ENCODE results near the gene SYPL1.

GRCh38 chr7:106050002-106050745, 61.9 kb downstream of the SYPL1 start:
- TF ChIP-seq YY1 (IDR thresholded peaks at IDR 0.05; ENCODE audit: low read depth) (no peak), NFIC (IDR thresholded peaks at IDR 0.05; ENCODE audit: borderline replicate concordance) (no peak), MAX (IDR thresholded peaks at IDR 0.05; ENCODE audit: low read depth) (no peak), TCF12 (IDR thresholded peaks at IDR 0.05) (no peak), SMC3 (IDR thresholded peaks at IDR 0.05; ENCODE audit: low read depth, low read length) (peak; percentile 30; the same call in 1 of the 2 replicates), POLR2AphosphoS5 (IDR thresholded peaks at IDR 0.05; ENCODE audit: low read depth, low read length) (no peak), CHD2 (IDR thresholded peaks at IDR 0.05; ENCODE audit: low read length, partially characterized antibody) (no peak)
- TF ChIP-seq, protein P1, sequence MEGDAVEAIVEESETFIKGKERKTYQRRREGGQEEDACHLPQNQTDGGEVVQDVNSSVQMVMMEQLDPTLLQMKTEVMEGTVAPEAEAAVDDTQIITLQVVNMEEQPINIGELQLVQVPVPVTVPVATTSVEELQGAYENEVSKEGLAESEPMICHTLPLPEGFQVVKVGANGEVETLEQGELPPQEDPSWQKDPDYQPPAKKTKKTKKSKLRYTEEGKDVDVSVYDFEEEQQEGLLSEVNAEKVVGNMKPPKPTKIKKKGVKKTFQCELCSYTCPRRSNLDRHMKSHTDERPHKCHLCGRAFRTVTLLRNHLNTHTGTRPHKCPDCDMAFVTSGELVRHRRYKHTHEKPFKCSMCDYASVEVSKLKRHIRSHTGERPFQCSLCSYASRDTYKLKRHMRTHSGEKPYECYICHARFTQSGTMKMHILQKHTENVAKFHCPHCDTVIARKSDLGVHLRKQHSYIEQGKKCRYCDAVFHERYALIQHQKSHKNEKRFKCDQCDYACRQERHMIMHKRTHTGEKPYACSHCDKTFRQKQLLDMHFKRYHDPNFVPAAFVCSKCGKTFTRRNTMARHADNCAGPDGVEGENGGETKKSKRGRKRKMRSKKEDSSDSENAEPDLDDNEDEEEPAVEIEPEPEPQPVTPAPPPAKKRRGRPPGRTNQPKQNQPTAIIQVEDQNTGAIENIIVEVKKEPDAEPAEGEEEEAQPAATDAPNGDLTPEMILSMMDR (IDR thresholded peaks at IDR 0.05) = peak; percentile 23

Measured in SK-N-SH (cell line).